ENCODE data around the gene NRF1.
A peak's percentile ranks its signal among the peaks of the same experiment; 100 is the strongest.

Gene NRF1

GRCh38 chr7:129762387-129762969 lies 151.0 kb downstream of the NRF1 start:
- no peak for DNase-seq (ENCODE audit: low spot score)
- TF ChIP-seq CTCF (IDR thresholded peaks at IDR 0.05; ENCODE audit: extremely low read depth, missing control alignments): no peak

- no peak for TF ChIP-seq CTCF (IDR thresholded peaks at IDR 0.05; ENCODE audit: extremely low read depth, missing control alignments)
- DNase-seq (ENCODE audit: low spot score): peak; percentile 12
Observed at GRCh38 chr7:129764247-129765084, 152.9 kb downstream of the NRF1 start.

- no peak for TF ChIP-seq CTCF (IDR thresholded peaks at IDR 0.05; ENCODE audit: extremely low read depth, missing control alignments)
Observed at GRCh38 chr7:129765352-129765751, 153.8 kb downstream of the NRF1 start.

GRCh38 chr7:129767120-129768015 lies 155.8 kb downstream of the NRF1 start:
- DNase-seq (ENCODE audit: low spot score): no peak
- TF ChIP-seq CTCF (IDR thresholded peaks at IDR 0.05; ENCODE audit: extremely low read depth, missing control alignments): no peak

More at GRCh38 chr7:129765352-129765751, 153.8 kb downstream of the NRF1 start:
- no peak for DNase-seq (ENCODE audit: low spot score)

- no peak for DNase-seq (ENCODE audit: low spot score)
- no peak for TF ChIP-seq CTCF (IDR thresholded peaks at IDR 0.05; ENCODE audit: extremely low read depth, missing control alignments)
Observed at GRCh38 chr7:129768614-129769399, 157.3 kb downstream of the NRF1 start.

- DNase-seq (ENCODE audit: low spot score): no peak
- no peak for TF ChIP-seq CTCF (IDR thresholded peaks at IDR 0.05; ENCODE audit: extremely low read depth, missing control alignments)
Observed at GRCh38 chr7:129769400-129769774, 157.9 kb downstream of the NRF1 start.
